ENCODE measurements around the gene FGD1. TPM values are rescaled to one million over a fixed set of nuclear protein-coding genes. Genes with fewer than 3 reads are reported as not detected.
A peak's percentile ranks its signal among the peaks of the same experiment; 100 is the strongest.
"Not testable (repeated sequence)": the region's sequence is repeated elsewhere in the genome, so short reads cannot be mapped to it uniquely, and the experiment has no call there.

The FGD1 gene
- 5.8 TPM for total RNA-seq (2021; ENCODE audit: unreplicated experiment)
- polyA plus RNA-seq (2012) = 4.1 and 5.0 TPM in 2 replicates
- percentile 41 among the genes with signal in this experiment for Bru-seq, nascent RNA
- BruChase-seq, experiment 1, labeled RNA remaining after a 6-hour chase = percentile 41 among the genes with signal in this experiment
- BruChase-seq, experiment 2, labeled RNA remaining after a 2-hour chase = percentile 41 among the genes with signal in this experiment
- long read RNA-seq, partial matches to known transcripts = 3 of 9 reads
- long read RNA-seq, other reads (novel, unspliced or antisense) = 6 of 9 reads

DNA sequence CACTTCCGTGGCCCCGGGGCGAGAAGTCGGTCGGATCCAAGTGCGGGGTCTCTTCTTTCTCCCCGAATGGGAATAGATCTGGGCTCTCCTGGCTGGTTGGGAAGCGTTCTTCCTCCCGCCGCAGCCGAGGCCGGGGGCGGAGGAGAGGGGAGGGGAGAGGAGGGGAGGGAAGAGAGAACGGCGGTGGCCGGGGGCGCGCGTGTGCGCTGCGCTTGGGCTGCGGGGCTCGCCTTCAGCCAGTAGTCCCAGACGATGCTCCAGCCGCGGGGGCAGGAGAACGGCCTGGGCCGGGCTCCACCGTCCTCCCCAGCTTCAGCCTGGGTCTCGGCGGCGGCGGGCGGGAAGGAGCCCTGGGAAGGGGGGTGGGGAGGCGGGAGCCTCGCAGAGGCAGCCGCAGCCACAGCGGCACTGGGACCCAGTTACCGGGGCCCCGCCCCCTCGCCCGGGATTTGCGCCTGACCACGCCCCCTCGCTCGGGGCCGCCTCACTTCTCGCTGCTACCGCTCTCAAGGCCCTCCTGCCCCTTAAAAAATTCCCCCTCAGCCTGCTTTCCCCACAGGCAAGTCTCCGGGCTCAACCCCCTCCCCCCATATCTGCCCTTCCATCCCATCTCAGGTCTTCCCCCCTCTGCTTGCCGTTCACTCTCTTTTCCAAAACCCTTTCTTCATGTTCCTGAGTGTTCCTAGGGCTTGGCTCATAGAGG, at the start of gene FGD1:
Gene FGD1, minus strand, starts transcription at position 421 of the 703 bp plus-strand sequence. CDS start 802 bp downstream, outside the sequence.
- RAD21 ChIA-PET (ENCODE audit: low non-redundant PET in 1 of 2, low total read pairs in 2 of 2, uncharacterized antibody in 2 of 2, unreplicated experiment in 2 of 2) = no interaction called here
- intact Hi-C loops (cut with micrococcal nuclease) = no loop called here
- ATAC-seq (peak; percentile 88), DNase-seq (ENCODE audit: low read depth, low spot score) (no peak)
- no peaks in the 10 kb centered on the region for H3K27me3 ChIP-seq (ENCODE audit: insufficient read depth, low read length)
- H3K9me3 ChIP-seq (ENCODE audit: control insufficient read depth in 1 of 2, insufficient read depth in 1 of 2, low read depth in 1 of 2, low read length in 2 of 2) = no peaks in the 10 kb centered on the region
- H3K4me2 ChIP-seq (ENCODE audit: low read length) = peak within 1 kb of the TSS; percentile 77
- no peaks in the 10 kb centered on the region for H3K79me2 ChIP-seq (ENCODE audit: insufficient read depth, low read length)
- no peak within 1 kb of the TSS; the same call in 1 of the 2 replicates for H3K27ac ChIP-seq (ENCODE audit: low read depth, low read length)
- POLR2A ChIA-PET = no interaction called here
- TF ChIP-seq EGR1 (IDR thresholded peaks at IDR 0.05; ENCODE audit: low read depth) (peak; percentile 38; the same call in 1 of the 2 replicates), CEBPB (IDR thresholded peaks at IDR 0.05; ENCODE audit: low read depth) (no peak), FOSL1 (IDR thresholded peaks at IDR 0.05; ENCODE audit: low read depth) (no peak), ZNF274 (IDR thresholded peaks at IDR 0.05; ENCODE audit: low read depth, low read length) (no peak), POLR2AphosphoS5 (IDR thresholded peaks at IDR 0.05; ENCODE audit: low read depth, low read length) (peak; percentile 35; the same call in 1 of the 2 replicates), CBX3 (IDR thresholded peaks at IDR 0.05; ENCODE audit: low read depth) (no peak), ELF1 (IDR thresholded peaks at IDR 0.05; ENCODE audit: borderline replicate concordance, low read depth) (no peak), RAD21 (IDR thresholded peaks at IDR 0.05; ENCODE audit: low read depth) (no peak), SRF (IDR thresholded peaks at IDR 0.05; ENCODE audit: low read depth) (no peak)
- TF ChIP-seq, protein P1, sequence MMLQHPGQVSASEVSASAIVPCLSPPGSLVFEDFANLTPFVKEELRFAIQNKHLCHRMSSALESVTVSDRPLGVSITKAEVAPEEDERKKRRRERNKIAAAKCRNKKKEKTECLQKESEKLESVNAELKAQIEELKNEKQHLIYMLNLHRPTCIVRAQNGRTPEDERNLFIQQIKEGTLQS (IDR thresholded peaks at IDR 0.05) = no peak
- TF ChIP-seq, protein P2, sequence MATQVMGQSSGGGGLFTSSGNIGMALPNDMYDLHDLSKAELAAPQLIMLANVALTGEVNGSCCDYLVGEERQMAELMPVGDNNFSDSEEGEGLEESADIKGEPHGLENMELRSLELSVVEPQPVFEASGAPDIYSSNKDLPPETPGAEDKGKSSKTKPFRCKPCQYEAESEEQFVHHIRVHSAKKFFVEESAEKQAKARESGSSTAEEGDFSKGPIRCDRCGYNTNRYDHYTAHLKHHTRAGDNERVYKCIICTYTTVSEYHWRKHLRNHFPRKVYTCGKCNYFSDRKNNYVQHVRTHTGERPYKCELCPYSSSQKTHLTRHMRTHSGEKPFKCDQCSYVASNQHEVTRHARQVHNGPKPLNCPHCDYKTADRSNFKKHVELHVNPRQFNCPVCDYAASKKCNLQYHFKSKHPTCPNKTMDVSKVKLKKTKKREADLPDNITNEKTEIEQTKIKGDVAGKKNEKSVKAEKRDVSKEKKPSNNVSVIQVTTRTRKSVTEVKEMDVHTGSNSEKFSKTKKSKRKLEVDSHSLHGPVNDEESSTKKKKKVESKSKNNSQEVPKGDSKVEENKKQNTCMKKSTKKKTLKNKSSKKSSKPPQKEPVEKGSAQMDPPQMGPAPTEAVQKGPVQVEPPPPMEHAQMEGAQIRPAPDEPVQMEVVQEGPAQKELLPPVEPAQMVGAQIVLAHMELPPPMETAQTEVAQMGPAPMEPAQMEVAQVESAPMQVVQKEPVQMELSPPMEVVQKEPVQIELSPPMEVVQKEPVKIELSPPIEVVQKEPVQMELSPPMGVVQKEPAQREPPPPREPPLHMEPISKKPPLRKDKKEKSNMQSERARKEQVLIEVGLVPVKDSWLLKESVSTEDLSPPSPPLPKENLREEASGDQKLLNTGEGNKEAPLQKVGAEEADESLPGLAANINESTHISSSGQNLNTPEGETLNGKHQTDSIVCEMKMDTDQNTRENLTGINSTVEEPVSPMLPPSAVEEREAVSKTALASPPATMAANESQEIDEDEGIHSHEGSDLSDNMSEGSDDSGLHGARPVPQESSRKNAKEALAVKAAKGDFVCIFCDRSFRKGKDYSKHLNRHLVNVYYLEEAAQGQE (IDR thresholded peaks at IDR 0.05; ENCODE audit: low read depth) = no peak
- H3K9me2 ChIP-seq (ENCODE audit: insufficient read depth) = no peaks in the 10 kb centered on the region
- H3K4me1 ChIP-seq (ENCODE audit: control insufficient read depth in 1 of 2, insufficient read depth in 2 of 2, low read length in 2 of 2) = peaks cover 2 to 17% of the 10 kb centered on the region in 2 experiments; a peak in 2 of 4 replicates
- H2AFZ ChIP-seq (ENCODE audit: low read depth, low read length, poor library complexity, severe bottlenecking) = no peak within 1 kb of the TSS
- no TSS peak for BruUV-seq (replicated peaks)
- H3K9ac ChIP-seq (ENCODE audit: low read length) = peak within 1 kb of the TSS; percentile 59
- CTCF ChIA-PET = no interaction called here
- H4K20me1 ChIP-seq (ENCODE audit: insufficient read depth) = no peaks in the 10 kb centered on the region
- peak within 1 kb of the TSS; percentile 42 to 58 for H3K4me3 ChIP-seq (replicated peaks in 1 of 2; ENCODE audit: low read depth in 1 of 2, low read length in 2 of 2)
- no peaks in the 10 kb centered on the region for H3K36me3 ChIP-seq (ENCODE audit: control insufficient read depth in 1 of 2, insufficient read depth in 2 of 2, low read length in 2 of 2)

DNA sequence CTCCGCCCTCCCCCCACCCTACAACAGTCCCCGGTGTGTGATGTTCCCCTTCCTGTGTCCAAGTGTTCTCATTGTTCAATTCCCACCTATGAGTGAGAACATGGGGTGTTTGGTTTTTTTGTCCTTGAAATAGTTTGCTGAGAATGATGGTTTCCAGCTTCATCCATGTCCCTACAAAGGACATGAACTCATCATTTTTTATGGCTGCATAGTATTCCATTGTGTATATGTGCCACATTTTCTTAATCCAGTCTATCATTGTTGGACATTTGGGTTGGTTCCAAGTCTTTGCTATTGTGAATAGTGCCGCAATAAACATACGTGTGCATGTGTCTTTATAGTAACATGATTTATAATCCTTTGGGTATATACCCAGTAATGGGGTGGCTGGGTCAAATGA, 46.2 kb upstream of the FGD1 start:
- H3K4me1 ChIP-seq (ENCODE audit: control insufficient read depth in 1 of 2, insufficient read depth in 2 of 2, low read length in 2 of 2); POLR2A ChIA-PET; BruUV-seq (replicated peaks); RAD21 ChIA-PET (ENCODE audit: low non-redundant PET in 1 of 2, low total read pairs in 2 of 2, uncharacterized antibody in 2 of 2, unreplicated experiment in 2 of 2); intact Hi-C loops (cut with micrococcal nuclease); H3K9ac ChIP-seq (ENCODE audit: low read length); H3K9me3 ChIP-seq (ENCODE audit: control insufficient read depth in 1 of 2, insufficient read depth in 1 of 2, low read depth in 1 of 2, low read length in 2 of 2); H4K20me1 ChIP-seq (ENCODE audit: insufficient read depth); H3K27me3 ChIP-seq (ENCODE audit: insufficient read depth, low read length); ATAC-seq; H3K9me2 ChIP-seq (ENCODE audit: insufficient read depth); CTCF ChIA-PET; H3K27ac ChIP-seq (ENCODE audit: low read depth, low read length); H3K4me3 ChIP-seq (replicated peaks in 1 of 2; ENCODE audit: low read depth in 1 of 2, low read length in 2 of 2); DNase-seq (ENCODE audit: low read depth, low spot score); H2AFZ ChIP-seq (ENCODE audit: low read depth, low read length, poor library complexity, severe bottlenecking); H3K4me2 ChIP-seq (ENCODE audit: low read length): not testable (repeated sequence)
- Histone ChIP-seq H3K36me3 (ENCODE audit: control insufficient read depth in 1 of 2, insufficient read depth in 2 of 2, low read length in 2 of 2) (peaks cover 10 to 16% of the 10 kb centered on the region in 2 experiments; a peak in 3 of 4 replicates), H3K79me2 (ENCODE audit: insufficient read depth, low read length) (peaks cover 24% of the 10 kb centered on the region)
